H1 (cell line): ENCODE measurements around the gene MAP2K5.

Source experiments
- EZH2 ChIP-seq: fragments of 200-600 bp; sonication (generic); IDR thresholded peaks from 2 replicates; pipeline ENCODE4 v1.7.1; 2012; ENCODE audit warnings: low read depth, mild to moderate bottlenecking, moderate library complexity, low read length, inconsistent platforms; ENCODE audit not compliant: severe bottlenecking
- JUN ChIP-seq: IDR thresholded peaks from 2 replicates; pipeline ENCODE4 v1.6.1; 2011; ENCODE audit warnings: low read depth, mild to moderate bottlenecking, improper control_type of control experiment, low read length
- NANOG ChIP-seq: IDR thresholded peaks from 2 replicates; pipeline ENCODE4 v1.6.1; 2011; ENCODE audit warnings: low read length, low read depth, mild to moderate bottlenecking, inconsistent platforms; ENCODE audit not compliant: insufficient read depth, poor library complexity, severe bottlenecking
- YY1 ChIP-seq: IDR thresholded peaks from 2 replicates; pipeline ENCODE4 v1.6.1; 2011; ENCODE audit warnings: low read depth, mild to moderate bottlenecking, low read length
- TF ChIP-seq, protein P1 (sequence below), 3 experiments: IDR thresholded peaks; 1 replicate in 2 of 3; 2 replicates in 1 of 3; pipeline versions ENCODE4 v1.5.1 to v1.6.1; 2011; ENCODE audit warnings: low read length in 3 of 3, mild to moderate bottlenecking in 3 of 3, inconsistent platforms in 2 of 3, low read depth in 1 of 3, moderate library complexity in 1 of 3; ENCODE audit not compliant: insufficient read depth in 1 of 3; ENCODE audit errors: control extremely low read depth in 1 of 3

DNA sequence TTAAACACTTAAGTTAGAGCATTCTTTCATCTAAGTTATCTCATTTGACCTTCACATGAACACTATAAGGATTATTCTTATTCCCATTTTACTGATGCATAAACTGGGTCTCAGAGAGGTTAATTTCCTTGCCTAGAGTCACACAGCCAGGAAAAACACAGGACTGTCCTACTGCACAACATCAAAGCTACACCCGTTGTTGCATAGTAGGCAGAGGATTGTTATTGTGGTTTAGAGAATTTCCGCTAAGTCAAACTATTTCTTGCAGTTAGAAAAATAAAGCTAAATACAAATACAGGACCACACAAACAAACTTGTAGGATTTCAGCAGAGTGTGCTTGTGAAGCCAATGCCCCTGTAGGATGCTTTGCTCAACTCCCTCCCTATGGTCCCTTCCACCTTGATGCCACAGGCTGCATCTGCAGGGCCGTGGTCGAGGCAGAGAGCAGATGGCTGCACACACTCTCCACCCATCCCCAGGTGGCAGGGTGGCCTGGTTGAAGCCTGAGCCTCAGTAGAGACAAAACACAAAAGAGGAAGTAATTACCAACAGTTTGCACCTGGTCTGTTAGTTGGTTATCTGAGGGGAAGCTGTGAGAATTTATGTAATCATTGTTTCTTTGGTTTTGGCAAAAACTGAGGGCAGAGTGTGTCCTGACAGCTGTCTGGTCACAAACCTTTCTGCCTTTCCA lies 241.7 kb downstream of the MAP2K5 start:
- TF ChIP-seq JUN (no peak), YY1 (no peak), EZH2 (no peak), NANOG (no peak)
- TF ChIP-seq, protein P1, sequence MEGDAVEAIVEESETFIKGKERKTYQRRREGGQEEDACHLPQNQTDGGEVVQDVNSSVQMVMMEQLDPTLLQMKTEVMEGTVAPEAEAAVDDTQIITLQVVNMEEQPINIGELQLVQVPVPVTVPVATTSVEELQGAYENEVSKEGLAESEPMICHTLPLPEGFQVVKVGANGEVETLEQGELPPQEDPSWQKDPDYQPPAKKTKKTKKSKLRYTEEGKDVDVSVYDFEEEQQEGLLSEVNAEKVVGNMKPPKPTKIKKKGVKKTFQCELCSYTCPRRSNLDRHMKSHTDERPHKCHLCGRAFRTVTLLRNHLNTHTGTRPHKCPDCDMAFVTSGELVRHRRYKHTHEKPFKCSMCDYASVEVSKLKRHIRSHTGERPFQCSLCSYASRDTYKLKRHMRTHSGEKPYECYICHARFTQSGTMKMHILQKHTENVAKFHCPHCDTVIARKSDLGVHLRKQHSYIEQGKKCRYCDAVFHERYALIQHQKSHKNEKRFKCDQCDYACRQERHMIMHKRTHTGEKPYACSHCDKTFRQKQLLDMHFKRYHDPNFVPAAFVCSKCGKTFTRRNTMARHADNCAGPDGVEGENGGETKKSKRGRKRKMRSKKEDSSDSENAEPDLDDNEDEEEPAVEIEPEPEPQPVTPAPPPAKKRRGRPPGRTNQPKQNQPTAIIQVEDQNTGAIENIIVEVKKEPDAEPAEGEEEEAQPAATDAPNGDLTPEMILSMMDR (IDR thresholded peaks at IDR 0.05; ENCODE audit: control extremely low read depth in 1 of 3, insufficient read depth in 1 of 3, low read depth in 1 of 3, low read length in 3 of 3) = no peak
